ENCODE results near the gene FCN2. TPM values are rescaled to one million over a fixed set of nuclear protein-coding genes. Genes with fewer than 3 reads are reported as not detected.

Gene FCN2
- total RNA-seq, 1 donor from 2014 or later, result not detected

DNA sequence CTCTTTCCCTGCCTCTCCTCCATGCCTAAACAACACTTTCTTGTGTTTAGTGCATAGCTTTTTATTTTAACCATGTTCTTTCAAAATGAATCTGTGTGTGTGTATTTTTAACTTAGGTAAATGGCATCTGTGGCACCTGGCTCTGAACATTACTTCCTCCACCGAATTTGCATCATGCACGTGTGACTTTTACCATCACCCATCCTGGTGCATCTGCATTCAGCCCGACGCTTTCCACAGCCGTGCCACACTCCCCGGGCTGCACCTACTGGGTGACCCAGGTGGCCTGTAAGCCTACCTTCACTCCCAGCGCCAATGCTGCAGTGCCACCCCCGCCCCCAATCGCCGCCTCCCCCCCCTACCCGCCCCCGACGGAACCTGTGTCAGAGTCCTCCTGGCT, 49.8 kb downstream of the FCN2 start:
- no peak for DNase-seq (ENCODE audit: low read depth)

DNA sequence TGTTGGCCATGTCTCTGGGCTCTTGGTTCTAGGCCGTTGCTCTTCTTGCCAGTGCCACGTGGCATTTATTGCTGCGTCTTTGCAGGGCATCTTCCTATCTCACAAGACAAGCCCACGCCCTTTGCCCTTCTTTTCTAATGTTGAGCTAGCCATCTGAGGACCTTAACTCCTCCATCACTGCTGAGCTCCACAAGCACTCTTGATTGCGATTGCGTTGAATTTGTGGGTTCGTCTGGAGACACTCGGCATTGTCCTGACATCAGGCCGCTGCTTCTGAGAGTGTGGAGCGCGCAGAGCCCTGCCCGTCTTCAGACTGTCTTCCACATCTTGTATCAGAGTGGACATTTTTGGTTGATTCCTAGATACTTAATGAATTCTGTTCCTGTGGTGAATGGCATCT, 51.6 kb downstream of the FCN2 start:
- DNase-seq (ENCODE audit: low read depth), result no peak

DNA sequence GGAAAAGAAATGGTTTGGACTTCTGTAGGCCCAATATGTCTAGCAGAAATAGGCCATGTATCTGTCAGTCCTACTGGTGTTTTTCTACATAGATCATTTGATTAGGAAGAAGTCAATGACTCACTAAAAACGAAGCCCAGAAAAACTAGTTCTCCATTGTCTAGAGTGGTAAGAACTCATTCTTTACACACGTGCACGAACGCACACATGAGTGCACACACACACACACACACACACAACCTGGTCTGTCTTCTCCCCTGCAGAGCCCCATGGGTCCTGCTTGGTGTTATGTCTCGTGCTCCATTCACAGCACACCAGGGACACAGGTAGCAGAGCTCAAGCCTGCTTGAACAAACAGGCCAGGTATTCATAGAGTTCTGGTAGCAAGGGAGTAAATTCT, 52.0 kb downstream of the FCN2 start:
- no peak for DNase-seq (ENCODE audit: low read depth)

DNA sequence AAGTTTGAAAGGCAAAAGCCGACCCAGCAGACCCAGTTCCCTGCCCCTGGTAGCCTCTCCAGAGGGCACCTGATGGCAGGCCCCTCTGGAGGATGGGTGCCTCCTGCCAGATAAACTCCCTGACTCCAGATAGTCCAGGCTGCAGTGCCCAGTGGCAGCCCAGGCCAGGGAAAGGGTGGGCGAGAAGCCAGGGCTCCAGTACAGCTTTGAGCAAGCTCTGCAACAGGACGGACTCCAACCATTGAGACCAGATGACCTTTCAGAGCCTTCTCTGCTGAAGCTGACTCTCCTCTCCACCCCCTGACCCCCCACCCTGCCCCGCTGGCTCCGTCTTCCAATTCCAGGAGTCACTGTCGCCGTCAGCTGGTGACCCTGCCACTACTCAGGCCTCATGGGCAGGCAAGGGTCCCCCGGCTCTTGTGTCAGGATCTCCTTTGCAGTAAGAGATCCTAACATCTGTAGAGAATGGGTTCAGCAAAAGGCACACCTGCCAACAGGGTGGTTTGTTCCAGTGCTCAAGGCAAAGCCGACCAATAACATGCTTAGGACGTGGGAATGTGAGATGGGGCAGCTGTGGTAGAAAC, 52.6 kb downstream of the FCN2 start:
- DNase-seq (ENCODE audit: low read depth), result no peak

DNA sequence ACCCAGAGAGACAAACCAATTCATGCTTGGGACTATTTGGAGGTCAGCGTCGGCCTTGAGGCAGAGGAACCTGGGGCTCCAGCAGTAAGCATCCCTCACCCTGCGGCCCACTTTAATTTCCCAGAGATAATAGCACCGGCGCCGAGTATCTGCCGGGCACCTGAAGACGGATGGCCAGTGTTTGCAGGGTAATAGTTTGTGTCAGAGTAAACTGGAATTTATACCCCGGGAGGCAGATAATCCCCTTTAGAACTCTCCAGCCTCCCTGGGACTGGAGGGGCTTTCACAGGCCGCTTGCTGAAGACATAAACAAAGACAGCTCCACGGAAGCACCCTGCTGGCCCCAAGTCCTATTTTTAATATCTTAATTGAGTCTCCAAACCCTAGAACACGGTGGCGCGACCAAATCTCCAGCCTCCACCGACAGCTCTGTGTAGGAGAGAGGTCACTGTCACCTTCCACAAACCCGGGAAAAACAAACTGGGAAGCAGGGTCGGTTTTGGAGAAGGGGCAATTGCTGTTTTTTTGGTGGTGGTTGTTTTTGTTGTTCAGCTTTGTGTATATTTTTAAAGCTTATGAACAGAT, 54.5 kb downstream of the FCN2 start:
- DNase-seq (ENCODE audit: low read depth), result no peak

DNA sequence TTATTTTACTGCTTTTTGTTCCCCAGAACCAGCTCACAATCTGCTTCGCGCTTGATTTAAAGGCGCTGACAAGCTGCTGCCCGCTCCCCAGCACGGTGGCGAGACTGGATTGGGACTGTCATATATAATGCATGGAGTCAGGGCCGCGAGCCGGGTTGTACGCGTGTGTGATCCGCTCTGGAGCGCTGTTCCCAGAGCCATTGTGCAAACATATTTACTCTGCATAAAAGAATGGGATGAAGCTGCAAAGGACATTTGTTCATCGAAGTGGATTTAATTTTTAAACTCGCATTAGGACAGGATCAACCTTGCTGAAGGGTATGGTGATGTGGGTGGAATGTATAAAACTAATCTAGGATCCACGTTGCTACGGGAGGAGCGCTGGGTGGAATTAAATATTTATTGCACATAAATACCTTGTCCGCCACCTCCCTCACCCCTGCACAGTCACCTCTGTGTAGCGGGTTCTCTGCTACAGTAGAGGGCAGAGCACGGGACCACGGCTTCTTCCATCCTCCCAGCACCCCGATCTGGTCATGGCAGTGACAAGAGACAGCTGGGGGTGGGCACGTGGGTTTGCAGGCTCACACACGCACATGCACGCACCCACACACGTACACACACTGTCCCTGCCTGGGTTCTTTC, 55.2 kb downstream of the FCN2 start:
- DNase-seq (ENCODE audit: low read depth), result no peak

DNA sequence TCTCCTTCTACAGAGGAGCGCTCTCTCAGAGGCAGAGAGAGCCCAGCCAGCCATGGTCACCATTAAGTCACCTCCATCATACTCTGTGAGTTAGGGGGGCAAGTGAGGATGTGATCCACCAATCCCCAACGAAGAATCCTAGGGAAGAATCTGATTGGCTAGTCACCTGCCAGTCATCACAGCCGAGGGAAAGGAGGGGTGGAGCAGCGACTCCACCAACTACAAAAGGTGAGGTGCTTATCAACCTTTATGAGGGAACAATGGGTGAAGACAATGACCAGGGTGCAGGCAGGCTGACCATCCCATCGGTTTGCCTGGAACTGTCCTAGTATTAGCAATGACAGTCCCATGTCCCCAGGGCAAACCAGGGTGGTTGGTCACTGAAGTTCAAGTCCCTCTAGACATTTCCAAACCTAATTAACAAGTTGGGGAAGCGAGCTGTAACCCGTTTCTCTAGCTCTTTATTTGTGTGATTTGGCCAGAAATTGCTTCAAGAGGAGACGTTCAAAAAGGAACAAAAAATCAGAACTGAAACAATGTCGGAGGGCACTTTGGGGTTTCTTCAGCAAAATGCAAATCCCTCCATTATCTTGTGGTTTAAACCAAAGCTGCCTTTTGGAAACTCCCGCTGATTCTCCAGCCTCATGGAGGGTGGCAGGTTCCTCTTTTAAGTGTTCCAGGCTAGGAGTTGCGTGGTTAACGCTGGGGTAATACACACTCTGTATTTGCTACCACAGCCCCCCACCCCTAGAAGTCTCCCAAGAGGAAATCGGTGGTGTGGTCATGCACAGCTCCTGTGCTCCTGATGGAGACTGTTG, 55.9 kb downstream of the FCN2 start:
- DNase-seq (ENCODE audit: low read depth), result no peak

Other genes with a start within 250 kb of the FCN2 start
- gene COL5A1, start 239.0 kb upstream of the FCN2 start, total RNA-seq, result 2.4 and 12.8 TPM in 2 replicates
- not detected in 2 replicates for gene FCN1, start 37.1 kb downstream of the FCN2 start, total RNA-seq
- 0.15 TPM in 1 of 2 replicates, not detected in the other for gene OLFM1, start 206.9 kb downstream of the FCN2 start, total RNA-seq

Data from renal cortical epithelial cell (primary cell).